Fibroblast of skin of right biceps (primary cell): ENCODE results near the gene CFAP77.
A peak's percentile ranks its signal among the peaks of the same experiment; 100 is the strongest.
"Not testable (repeated sequence)": the region's sequence is repeated elsewhere in the genome, so short reads cannot be mapped to it uniquely, and the experiment has no call there.

Experiments used
- DNase-seq: peaks from one replicate; pipeline ENCODE4 v3.0.0-alpha.2; 2013

Gene CFAP77

GRCh38 chr9:132552041-132552440 lies 142.0 kb downstream of the CFAP77 start:
- DNase-seq = no peak

- DNase-seq = no peak
Observed at GRCh38 chr9:132554755-132555154, 144.7 kb downstream of the CFAP77 start.

GRCh38 chr9:132555528-132555927 lies 145.5 kb downstream of the CFAP77 start:
- no peak for DNase-seq

- DNase-seq = no peak
Observed at GRCh38 chr9:132556235-132556634, 146.2 kb downstream of the CFAP77 start.

GRCh38 chr9:132556714-132557113 lies 146.7 kb downstream of the CFAP77 start:
- DNase-seq = no peak

- DNase-seq = no peak
Observed at GRCh38 chr9:132557159-132557558, 147.1 kb downstream of the CFAP77 start.

- no peak for DNase-seq
Observed at GRCh38 chr9:132559711-132560110, 149.7 kb downstream of the CFAP77 start.

GRCh38 chr9:132560616-132561202 lies 150.7 kb downstream of the CFAP77 start:
- no peak for DNase-seq

- DNase-seq = no peak
Observed at GRCh38 chr9:132562306-132562573, 152.2 kb downstream of the CFAP77 start.

GRCh38 chr9:132564526-132564925 lies 154.5 kb downstream of the CFAP77 start:
- DNase-seq = no peak

GRCh38 chr9:132568787-132569186 lies 158.8 kb downstream of the CFAP77 start:
- not testable (repeated sequence) for DNase-seq

GRCh38 chr9:132571806-132572600 lies 162.0 kb downstream of the CFAP77 start:
- DNase-seq = no peak

GRCh38 chr9:132572921-132573320 lies 162.9 kb downstream of the CFAP77 start:
- peak; percentile 10 for DNase-seq

- DNase-seq = peak; percentile 74
Observed at GRCh38 chr9:132575005-132575609, 165.1 kb downstream of the CFAP77 start.

GRCh38 chr9:132575811-132576210 lies 165.8 kb downstream of the CFAP77 start:
- DNase-seq = no peak

- DNase-seq = no peak
Observed at GRCh38 chr9:132577119-132577518, 167.1 kb downstream of the CFAP77 start.

- no peak for DNase-seq
Observed at GRCh38 chr9:132578367-132578932, 168.4 kb downstream of the CFAP77 start.

GRCh38 chr9:132579427-132579798 lies 169.4 kb downstream of the CFAP77 start:
- no peak for DNase-seq

- DNase-seq = no peak
Observed at GRCh38 chr9:132582276-132582785, 172.3 kb downstream of the CFAP77 start, which contains the start of gene BARHL1. BARHL1 (plus strand) TSS chr9:132582606; CDS start chr9:132582798, 192 bp downstream.

- DNase-seq = no peak
Observed at GRCh38 chr9:132582786-132583583, 173.0 kb downstream of the CFAP77 start.

GRCh38 chr9:132583584-132584304 lies 173.7 kb downstream of the CFAP77 start:
- DNase-seq = no peak
